Measurements from ENCODE around the gene RBM3. TPM values are rescaled to one million over a fixed set of nuclear protein-coding genes. Genes with fewer than 3 reads are reported as not detected.

RBM3 gene
- total RNA-seq, 1 experiment from 2014 or later: 233 TPM

DNA sequence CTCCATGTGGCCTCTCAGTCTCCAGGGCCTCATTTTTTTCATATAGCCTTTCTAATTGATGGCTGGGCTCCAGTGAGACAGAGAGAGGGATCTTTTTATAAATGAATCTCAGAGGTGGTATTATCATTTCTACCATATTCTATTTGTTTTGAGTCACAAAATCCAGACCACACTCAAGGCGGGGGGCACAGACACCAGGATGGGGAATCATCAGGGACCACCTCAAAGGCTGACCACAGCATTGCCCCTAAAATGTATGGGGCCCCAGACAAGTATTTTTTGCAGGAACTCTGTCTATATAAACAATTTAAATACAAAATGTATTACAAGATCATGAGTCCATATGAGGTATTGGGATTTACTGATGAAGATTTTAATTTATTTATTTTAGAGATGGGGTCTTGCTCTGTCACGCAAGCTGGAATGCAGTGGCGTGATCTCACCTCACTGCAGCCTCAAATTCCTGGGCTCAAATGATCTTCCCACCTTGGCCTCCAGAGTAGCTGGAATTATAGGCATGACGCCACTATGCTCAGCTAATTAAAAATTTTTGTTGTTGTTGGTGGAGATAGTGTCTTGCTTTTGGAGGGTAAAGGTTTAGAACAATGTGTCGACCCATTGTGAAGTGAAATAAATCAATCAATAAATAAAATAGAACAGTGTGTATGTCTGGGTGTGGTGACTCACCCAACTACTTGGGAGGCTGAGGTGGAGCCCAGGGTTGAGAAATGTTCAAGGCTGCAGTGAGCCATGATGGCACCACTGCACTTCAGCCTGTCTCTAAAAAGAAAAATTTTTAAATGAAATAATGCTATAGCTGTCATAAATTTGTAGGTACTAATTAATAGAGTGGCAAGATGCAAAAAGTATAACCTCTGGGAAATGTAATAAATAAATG is 52.4 kb downstream of the RBM3 start (continued):
- TF ChIP-seq, protein P1, sequence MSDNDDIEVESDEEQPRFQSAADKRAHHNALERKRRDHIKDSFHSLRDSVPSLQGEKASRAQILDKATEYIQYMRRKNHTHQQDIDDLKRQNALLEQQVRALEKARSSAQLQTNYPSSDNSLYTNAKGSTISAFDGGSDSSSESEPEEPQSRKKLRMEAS (IDR thresholded peaks at IDR 0.05): no peak
- TF ChIP-seq POLR2AphosphoS5 (IDR thresholded peaks at IDR 0.05; ENCODE audit: low read depth, low read length): no peak
- TF ChIP-seq EGR1 (IDR thresholded peaks at IDR 0.05; ENCODE audit: low read depth): no peak
- no peak for TF ChIP-seq CEBPB (IDR thresholded peaks at IDR 0.05; ENCODE audit: low read depth)
- no peak for TF ChIP-seq TCF7L2 (IDR thresholded peaks at IDR 0.05; ENCODE audit: borderline replicate concordance, extremely low read depth, insufficient read depth, insufficient read length)
- TF ChIP-seq JUND (IDR thresholded peaks at IDR 0.05): no peak
- TF ChIP-seq, protein P2, sequence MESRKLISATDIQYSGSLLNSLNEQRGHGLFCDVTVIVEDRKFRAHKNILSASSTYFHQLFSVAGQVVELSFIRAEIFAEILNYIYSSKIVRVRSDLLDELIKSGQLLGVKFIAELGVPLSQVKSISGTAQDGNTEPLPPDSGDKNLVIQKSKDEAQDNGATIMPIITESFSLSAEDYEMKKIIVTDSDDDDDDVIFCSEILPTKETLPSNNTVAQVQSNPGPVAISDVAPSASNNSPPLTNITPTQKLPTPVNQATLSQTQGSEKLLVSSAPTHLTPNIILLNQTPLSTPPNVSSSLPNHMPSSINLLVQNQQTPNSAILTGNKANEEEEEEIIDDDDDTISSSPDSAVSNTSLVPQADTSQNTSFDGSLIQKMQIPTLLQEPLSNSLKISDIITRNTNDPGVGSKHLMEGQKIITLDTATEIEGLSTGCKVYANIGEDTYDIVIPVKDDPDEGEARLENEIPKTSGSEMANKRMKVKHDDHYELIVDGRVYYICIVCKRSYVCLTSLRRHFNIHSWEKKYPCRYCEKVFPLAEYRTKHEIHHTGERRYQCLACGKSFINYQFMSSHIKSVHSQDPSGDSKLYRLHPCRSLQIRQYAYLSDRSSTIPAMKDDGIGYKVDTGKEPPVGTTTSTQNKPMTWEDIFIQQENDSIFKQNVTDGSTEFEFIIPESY (IDR thresholded peaks at IDR 0.05; ENCODE audit: extremely low read depth, insufficient replicate concordance, low read length): no peak
- TF ChIP-seq ELF1 (IDR thresholded peaks at IDR 0.05; ENCODE audit: borderline replicate concordance, low read depth): no peak
- no peak for TF ChIP-seq RAD21 (IDR thresholded peaks at IDR 0.05; ENCODE audit: low read depth)
- no peak for TF ChIP-seq EZH2phosphoT487 (IDR thresholded peaks at IDR 0.05; ENCODE audit: borderline replicate concordance)

Other genes starting within 250 kb of the RBM3 start
- not detected for gene SSX3, start 217.8 kb upstream of the RBM3 start, total RNA-seq (2021; ENCODE audit: unreplicated experiment)
- gene SSX4, start 190.9 kb upstream of the RBM3 start, total RNA-seq (2021; ENCODE audit: unreplicated experiment): not detected
- not detected for gene SSX4B, start 162.5 kb upstream of the RBM3 start, total RNA-seq (2021; ENCODE audit: unreplicated experiment)
- 54.6 TPM for gene SLC38A5, start 104.2 kb upstream of the RBM3 start, total RNA-seq (2021; ENCODE audit: unreplicated experiment)
- 64.9 TPM for gene FTSJ1, start 98.3 kb upstream of the RBM3 start, total RNA-seq (2021; ENCODE audit: unreplicated experiment)
- gene PORCN, start 65.5 kb upstream of the RBM3 start, total RNA-seq (2021; ENCODE audit: unreplicated experiment): 12.9 TPM
- gene EBP, start 52.7 kb upstream of the RBM3 start, total RNA-seq (2021; ENCODE audit: unreplicated experiment): 93.8 TPM
- 10.5 TPM for gene TBC1D25, start 34.8 kb upstream of the RBM3 start, total RNA-seq (2021; ENCODE audit: unreplicated experiment)
- 54.0 TPM for gene WDR13, start 23.0 kb downstream of the RBM3 start, total RNA-seq (2021; ENCODE audit: unreplicated experiment)
- gene WAS, start 109.3 kb downstream of the RBM3 start, total RNA-seq (2021; ENCODE audit: unreplicated experiment): 0.84 TPM
- gene SUV39H1, start 122.2 kb downstream of the RBM3 start, total RNA-seq (2021; ENCODE audit: unreplicated experiment): 16.3 TPM
- not detected for gene GLOD5, start 187.3 kb downstream of the RBM3 start, total RNA-seq (2021; ENCODE audit: unreplicated experiment)
- gene GATA1, start 212.1 kb downstream of the RBM3 start, total RNA-seq (2021; ENCODE audit: unreplicated experiment): 0.34 TPM
- 79.9 TPM for gene HDAC6, start 227.6 kb downstream of the RBM3 start, total RNA-seq (2021; ENCODE audit: unreplicated experiment)